Smooth muscle cell (in vitro differentiated cells): Measurements from ENCODE around the gene FBL. TPM values are rescaled to one million over a fixed set of nuclear protein-coding genes. Genes with fewer than 3 reads are reported as not detected.

Experiments
- DNase-seq: peaks from one replicate; lab custom pipeline; 2025; ENCODE audit not compliant: unreplicated experiment; lab: John Stamatoyannopoulos, UW
- H2AFZ ChIP-seq: fragments of 200-600 bp; sonication (generic); 2 replicates; pipeline ENCODE4 v1.6.0; 2016; ENCODE audit warnings: antibody characterized with exemption, low read depth, mild to moderate bottlenecking
- H3F3A ChIP-seq: fragments of 200-600 bp; sonication (generic); 2 replicates; pipeline ENCODE4 v1.6.0; 2017; ENCODE audit warnings: antibody characterized with exemption, low read depth
- H3K27ac ChIP-seq: fragments of 200-600 bp; sonication (generic); 2 replicates; pipeline ENCODE4 v1.5.1; 2016; ENCODE audit warnings: low read depth, mild to moderate bottlenecking
- H3K27me3 ChIP-seq: fragments of 200-600 bp; sonication (generic); 2 replicates; pipeline ENCODE4 v1.6.1; 2016; ENCODE audit warnings: low read depth, mild to moderate bottlenecking
- H3K36me3 ChIP-seq: fragments of 200-600 bp; sonication (generic); 2 replicates; pipeline ENCODE4 v1.5.1; 2016; ENCODE audit warnings: low read depth
- H3K4me1 ChIP-seq: fragments of 200-600 bp; sonication (generic); 2 replicates; pipeline ENCODE4 v1.5.1; 2016; ENCODE audit warnings: low read depth
- H3K4me2 ChIP-seq: fragments of 200-600 bp; sonication (generic); 2 replicates; pipeline ENCODE4 v1.6.0; 2016; ENCODE audit warnings: mild to moderate bottlenecking
- H3K4me3 ChIP-seq: fragments of 200-600 bp; sonication (generic); 2 replicates; pipeline ENCODE4 v1.5.1; 2016; ENCODE audit warnings: mild to moderate bottlenecking
- H3K79me2 ChIP-seq: fragments of 200-600 bp; sonication (generic); 2 replicates; pipeline ENCODE4 v1.6.0; 2016; ENCODE audit warnings: low read depth, mild to moderate bottlenecking
- H3K9ac ChIP-seq: fragments of 200-600 bp; sonication (generic); 2 replicates; pipeline ENCODE4 v1.6.0; 2016; ENCODE audit warnings: low read depth
- H3K9me3 ChIP-seq: fragments of 200-600 bp; sonication (generic); replicated peaks from 2 replicates; pipeline ENCODE4 v1.5.1; 2016; ENCODE audit warnings: low read depth
- H4K20me1 ChIP-seq: fragments of 200-600 bp; sonication (generic); 2 replicates; pipeline ENCODE4 v1.6.0; 2016; ENCODE audit warnings: low read depth
- WGBS: methylation state at CpG from one replicate; pipeline ENCODE4 v1.1.7; 2016; ENCODE audit warnings: low lambda C conversion rate; 5-methylcytosine and 5-hydroxymethylcytosine counted together
- polyA plus RNA-seq: library from polyadenylated mRNA; unstranded; fragments of >200 nt; fragmentation: Nextera tagmentation; extraction: Ambion mirVana; gene quantifications from 2 replicates; pipeline ENCODE4 v1.2.1, GENCODE V29; 2016
- total RNA-seq: library from RNA; depleted of rRNA; stranded (reverse); fragments of >200 nt; gene quantifications from 2 replicates; pipeline ENCODE4 v1.2.3, GENCODE V29; 2014
- TF ChIP-seq, protein P1 (sequence below): fragments of 200-600 bp; sonication (generic); IDR thresholded peaks from 2 replicates; pipeline ENCODE4 v1.5.1; 2017; ENCODE audit warnings: borderline replicate concordance, mild to moderate bottlenecking, antibody characterized with exemption; ENCODE audit not compliant: insufficient read depth, poor library complexity, severe bottlenecking

FBL gene
- total and polyA plus RNA-seq, 2 experiments from 2014 or later, result 116 to 124 TPM

DNA sequence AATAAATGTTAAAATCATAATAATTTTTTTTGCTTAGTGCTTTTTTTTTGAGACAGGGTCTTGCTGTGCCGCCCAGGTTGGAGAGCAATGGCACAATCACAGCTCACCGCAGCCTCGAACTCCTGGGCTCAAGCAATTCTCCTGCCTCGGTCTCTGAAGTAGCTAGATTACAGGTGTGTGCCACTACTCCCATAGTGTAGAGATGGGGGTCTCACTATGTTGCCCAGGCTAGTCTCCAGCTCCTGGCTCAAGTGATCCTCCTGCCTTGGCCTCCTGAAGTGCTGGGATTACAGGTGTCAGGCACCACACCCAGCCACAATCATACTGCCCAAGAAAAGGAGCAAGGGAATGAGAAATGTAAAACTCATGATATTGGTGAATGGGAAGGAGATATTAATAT lies 5.1 kb downstream of the FBL start:
- H3K27me3 ChIP-seq, result no peaks in the 10 kb centered on the region
- 98% methylated on average over 4 of the region's 4 CpGs for WGBS

DNA sequence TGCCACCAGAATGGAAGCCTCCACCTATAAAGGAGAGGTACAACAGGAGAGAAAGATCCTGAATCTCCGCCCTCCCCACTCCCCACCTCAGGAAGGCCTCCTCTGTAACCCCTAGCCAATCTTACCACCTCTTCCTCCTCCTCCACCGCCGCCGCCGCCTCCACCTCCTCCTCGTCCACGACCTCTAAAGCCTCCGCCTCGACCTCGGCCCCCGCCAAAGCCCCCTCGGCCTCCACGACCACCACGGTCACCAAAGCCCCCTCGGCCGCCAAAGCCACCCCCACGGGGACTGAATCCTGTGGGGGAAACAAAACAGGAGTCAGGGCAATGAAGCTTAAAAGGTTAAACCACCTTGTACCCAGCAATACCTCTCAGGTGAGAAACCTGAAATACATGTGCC lies 5.7 kb downstream of the FBL start:
- peaks cover 52% of the 10 kb centered on the region for H3K79me2 ChIP-seq
- H3K36me3 ChIP-seq, result peaks cover 5% of the 10 kb centered on the region
- H3K9ac ChIP-seq, result no peak overlapping the region
- DNase-seq, result no peak
- H3K4me2 ChIP-seq, result no peak overlapping the region
- no peak overlapping the region for H2AFZ ChIP-seq
- H3K4me1 ChIP-seq, result peaks cover 13% of the 10 kb centered on the region
- H4K20me1 ChIP-seq, result peaks cover 39% of the 10 kb centered on the region
- no peak overlapping the region for H3K4me3 ChIP-seq
- WGBS, result 100% methylated on average over 9 of the region's 17 CpGs
- no peaks in the 10 kb centered on the region for H3K9me3 ChIP-seq
- no peaks in the 10 kb centered on the region for H3K27me3 ChIP-seq
- H3K27ac ChIP-seq, result no peak overlapping the region
- TF ChIP-seq, protein P1, sequence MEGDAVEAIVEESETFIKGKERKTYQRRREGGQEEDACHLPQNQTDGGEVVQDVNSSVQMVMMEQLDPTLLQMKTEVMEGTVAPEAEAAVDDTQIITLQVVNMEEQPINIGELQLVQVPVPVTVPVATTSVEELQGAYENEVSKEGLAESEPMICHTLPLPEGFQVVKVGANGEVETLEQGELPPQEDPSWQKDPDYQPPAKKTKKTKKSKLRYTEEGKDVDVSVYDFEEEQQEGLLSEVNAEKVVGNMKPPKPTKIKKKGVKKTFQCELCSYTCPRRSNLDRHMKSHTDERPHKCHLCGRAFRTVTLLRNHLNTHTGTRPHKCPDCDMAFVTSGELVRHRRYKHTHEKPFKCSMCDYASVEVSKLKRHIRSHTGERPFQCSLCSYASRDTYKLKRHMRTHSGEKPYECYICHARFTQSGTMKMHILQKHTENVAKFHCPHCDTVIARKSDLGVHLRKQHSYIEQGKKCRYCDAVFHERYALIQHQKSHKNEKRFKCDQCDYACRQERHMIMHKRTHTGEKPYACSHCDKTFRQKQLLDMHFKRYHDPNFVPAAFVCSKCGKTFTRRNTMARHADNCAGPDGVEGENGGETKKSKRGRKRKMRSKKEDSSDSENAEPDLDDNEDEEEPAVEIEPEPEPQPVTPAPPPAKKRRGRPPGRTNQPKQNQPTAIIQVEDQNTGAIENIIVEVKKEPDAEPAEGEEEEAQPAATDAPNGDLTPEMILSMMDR, result no peak
- H3F3A ChIP-seq, result no peaks in the 10 kb centered on the region

More for the DNA sequence above, 5.1 kb downstream of the FBL start:
- Histone ChIP-seq H3F3A (no peaks in the 10 kb centered on the region), H4K20me1 (peaks cover 39% of the 10 kb centered on the region), H3K9me3 (no peaks in the 10 kb centered on the region), H3K36me3 (peaks cover 5% of the 10 kb centered on the region), H3K4me2 (no peak overlapping the region), H3K27ac (no peak overlapping the region), H3K79me2 (peaks cover 57% of the 10 kb centered on the region), H3K4me1 (peaks cover 13% of the 10 kb centered on the region), H3K4me3 (no peak overlapping the region), H3K9ac (no peak overlapping the region), H2AFZ (no peak overlapping the region)
- TF ChIP-seq, protein P1, result no peak
- no peak for DNase-seq

DNA sequence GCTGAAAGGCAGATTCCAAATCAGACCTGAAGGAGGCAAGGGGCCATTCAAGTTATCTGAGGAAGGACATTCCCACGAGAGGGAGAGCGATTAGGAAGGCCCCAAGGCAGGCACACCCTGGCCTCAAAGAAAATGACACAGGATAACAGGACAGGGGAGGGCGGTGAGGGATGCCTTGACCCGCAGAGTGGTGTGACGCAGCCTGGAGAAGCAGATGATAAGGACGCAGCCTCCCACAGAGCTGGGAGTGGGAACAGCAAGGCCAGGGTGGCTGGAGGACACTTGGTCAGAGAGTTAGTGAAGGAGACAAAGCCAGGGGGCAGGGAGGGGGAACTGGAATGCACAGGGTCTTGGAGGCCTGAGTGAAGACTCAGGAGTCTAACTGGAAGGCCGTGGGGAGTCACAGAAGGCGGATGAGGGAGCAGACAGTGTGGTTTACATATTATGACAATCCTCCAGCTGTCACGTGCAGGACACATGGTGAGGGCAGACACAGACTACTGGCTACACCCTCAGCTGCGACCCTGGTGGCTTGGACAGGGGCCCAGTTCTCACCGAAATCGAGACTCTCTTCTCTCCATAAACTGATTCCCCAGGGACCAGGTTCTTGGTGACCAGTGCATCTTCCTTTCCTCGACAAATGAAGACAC lies 6.4 kb downstream of the FBL start:
- Histone ChIP-seq H3K4me1 (peaks cover 8% of the 10 kb centered on the region), H3K4me2 (no peak overlapping the region), H4K20me1 (peaks cover 32% of the 10 kb centered on the region), H3K79me2 (peaks cover 45% of the 10 kb centered on the region), H3K9ac (no peak overlapping the region), H2AFZ (no peak overlapping the region), H3K27me3 (no peaks in the 10 kb centered on the region), H3K36me3 (peaks cover 5% of the 10 kb centered on the region), H3K27ac (no peak overlapping the region), H3K4me3 (no peak overlapping the region), H3K9me3 (no peaks in the 10 kb centered on the region), H3F3A (peaks cover 5% of the 10 kb centered on the region)
- TF ChIP-seq, protein P1, result no peak
- 95% methylated on average over 12 of the region's 13 CpGs for WGBS
- no peak for DNase-seq

DNA sequence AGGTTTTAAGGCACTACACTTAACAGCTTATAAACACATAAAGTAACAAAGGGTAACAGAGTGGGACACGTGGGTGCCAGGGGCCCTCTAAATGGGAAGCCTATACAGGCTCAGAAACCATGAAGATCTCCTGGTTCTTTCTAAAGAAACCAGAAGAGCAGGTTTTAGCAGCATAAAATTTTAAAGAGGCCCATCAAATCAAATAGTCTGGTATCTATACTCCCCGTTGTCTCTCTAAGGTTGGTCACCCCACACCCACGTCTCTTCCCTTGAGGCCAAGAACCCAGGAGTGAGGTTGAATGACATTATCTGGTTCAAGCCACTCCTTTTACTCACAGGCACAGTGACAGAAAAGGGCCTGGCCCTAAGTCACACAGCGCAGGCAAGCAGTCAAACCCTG lies 7.6 kb downstream of the FBL start:
- Histone ChIP-seq H2AFZ (no peak overlapping the region), H3K9ac (no peak overlapping the region), H3K4me3 (no peak overlapping the region), H3K79me2 (peaks cover 33% of the 10 kb centered on the region), H3K36me3 (peaks cover 5% of the 10 kb centered on the region), H3K4me1 (no peaks in the 10 kb centered on the region), H3K27me3 (no peaks in the 10 kb centered on the region), H3F3A (peaks cover 9% of the 10 kb centered on the region), H3K27ac (no peak overlapping the region), H3K9me3 (no peaks in the 10 kb centered on the region), H3K4me2 (no peak overlapping the region), H4K20me1 (peaks cover 21% of the 10 kb centered on the region)
- no peak for DNase-seq
- TF ChIP-seq, protein P1, result no peak
- WGBS, result 91% methylated on average over 4 of the region's 4 CpGs
